PFSK-1 (cell line): ENCODE results near the gene ASIC2.

Source experiments
- POLR2AphosphoS5 ChIP-seq: IDR thresholded peaks from 2 replicates; pipeline ENCODE4 v1.6.1; 2012; ENCODE audit warnings: low read depth, mild to moderate bottlenecking, control low read depth, low read length, moderate library complexity
- TAF1 ChIP-seq: IDR thresholded peaks from 2 replicates; pipeline ENCODE4 v1.6.1; 2012; ENCODE audit warnings: low read length, control low read depth, borderline replicate concordance; ENCODE audit not compliant: insufficient read depth
- TF ChIP-seq, protein P1 (sequence below), 2 experiments: IDR thresholded peaks; 2 replicates each; pipeline versions ENCODE4 v1.6.1 to v1.8.0; 2011 to 2012; ENCODE audit warnings: low read depth in 2 of 2, low read length in 2 of 2, control low read depth in 1 of 2, inconsistent platforms in 1 of 2, mild to moderate bottlenecking in 1 of 2, moderate library complexity in 1 of 2; ENCODE audit not compliant: insufficient read depth in 1 of 2

DNA sequence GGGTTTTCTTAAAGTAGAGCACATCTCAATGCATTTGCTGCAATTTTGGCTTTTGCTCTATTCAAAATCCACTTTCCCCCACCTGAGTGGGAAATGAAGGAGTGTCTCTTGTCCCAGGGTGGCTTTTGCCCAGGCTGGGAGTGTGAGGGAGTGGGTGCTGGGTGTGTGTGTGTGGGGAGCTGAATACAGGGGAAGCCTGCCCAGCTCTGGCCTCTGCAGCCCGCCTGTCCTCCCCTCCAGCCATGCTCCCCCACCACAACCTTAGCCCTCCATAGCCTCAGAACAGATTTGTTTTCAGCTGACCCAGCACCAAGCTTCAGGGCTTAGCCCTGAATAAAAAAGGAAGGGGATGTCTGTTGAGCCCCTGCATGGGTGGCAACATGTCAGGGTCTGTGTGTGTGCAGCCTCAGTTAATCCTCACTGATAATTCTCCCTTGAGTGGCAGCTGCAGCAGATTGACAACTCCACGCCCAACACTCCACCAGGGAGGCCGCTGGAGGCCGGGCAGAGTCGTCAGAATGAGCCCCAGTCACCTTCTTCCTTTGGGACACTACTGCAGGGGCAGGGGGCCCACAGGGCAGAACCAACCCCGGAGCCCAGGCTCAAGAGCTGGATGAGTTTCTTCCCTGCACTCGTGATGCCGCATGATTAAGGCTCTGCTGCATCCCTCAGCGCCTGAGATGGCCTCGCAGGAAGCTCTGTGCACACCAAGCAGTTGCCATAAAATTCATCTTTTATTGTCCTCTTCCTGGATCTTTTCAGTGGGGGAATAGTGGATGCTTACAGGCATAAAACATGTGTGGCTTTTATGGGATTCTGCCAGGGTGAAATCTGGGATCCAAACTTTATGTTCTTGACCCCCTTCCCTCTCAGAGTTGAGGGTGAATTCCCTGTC lies 246.5 kb downstream of the ASIC2 start:
- TF ChIP-seq TAF1 (no peak), POLR2AphosphoS5 (no peak)
- TF ChIP-seq, protein P1, sequence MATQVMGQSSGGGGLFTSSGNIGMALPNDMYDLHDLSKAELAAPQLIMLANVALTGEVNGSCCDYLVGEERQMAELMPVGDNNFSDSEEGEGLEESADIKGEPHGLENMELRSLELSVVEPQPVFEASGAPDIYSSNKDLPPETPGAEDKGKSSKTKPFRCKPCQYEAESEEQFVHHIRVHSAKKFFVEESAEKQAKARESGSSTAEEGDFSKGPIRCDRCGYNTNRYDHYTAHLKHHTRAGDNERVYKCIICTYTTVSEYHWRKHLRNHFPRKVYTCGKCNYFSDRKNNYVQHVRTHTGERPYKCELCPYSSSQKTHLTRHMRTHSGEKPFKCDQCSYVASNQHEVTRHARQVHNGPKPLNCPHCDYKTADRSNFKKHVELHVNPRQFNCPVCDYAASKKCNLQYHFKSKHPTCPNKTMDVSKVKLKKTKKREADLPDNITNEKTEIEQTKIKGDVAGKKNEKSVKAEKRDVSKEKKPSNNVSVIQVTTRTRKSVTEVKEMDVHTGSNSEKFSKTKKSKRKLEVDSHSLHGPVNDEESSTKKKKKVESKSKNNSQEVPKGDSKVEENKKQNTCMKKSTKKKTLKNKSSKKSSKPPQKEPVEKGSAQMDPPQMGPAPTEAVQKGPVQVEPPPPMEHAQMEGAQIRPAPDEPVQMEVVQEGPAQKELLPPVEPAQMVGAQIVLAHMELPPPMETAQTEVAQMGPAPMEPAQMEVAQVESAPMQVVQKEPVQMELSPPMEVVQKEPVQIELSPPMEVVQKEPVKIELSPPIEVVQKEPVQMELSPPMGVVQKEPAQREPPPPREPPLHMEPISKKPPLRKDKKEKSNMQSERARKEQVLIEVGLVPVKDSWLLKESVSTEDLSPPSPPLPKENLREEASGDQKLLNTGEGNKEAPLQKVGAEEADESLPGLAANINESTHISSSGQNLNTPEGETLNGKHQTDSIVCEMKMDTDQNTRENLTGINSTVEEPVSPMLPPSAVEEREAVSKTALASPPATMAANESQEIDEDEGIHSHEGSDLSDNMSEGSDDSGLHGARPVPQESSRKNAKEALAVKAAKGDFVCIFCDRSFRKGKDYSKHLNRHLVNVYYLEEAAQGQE (IDR thresholded peaks at IDR 0.05; ENCODE audit: insufficient read depth in 1 of 2, low read depth in 2 of 2, low read length in 2 of 2): no peak
